Stimulated activated CD8-positive, alpha-beta memory T cell treated with anti-CD3 and anti-CD28 coated beads, Interleukin-15, amount 100 ng/mL, for 4 hours (primary cell): ENCODE measurements around the gene MYADML2.
A peak's percentile ranks its signal among the peaks of the same experiment; 100 is the strongest.

Experiments
- DNase-seq, 2 donors: peaks; one replicate each; pipeline ENCODE4 v3.0.0-alpha.2; 2020; ENCODE audit warnings: low read depth in 2 of 2

Gene MYADML2

DNA sequence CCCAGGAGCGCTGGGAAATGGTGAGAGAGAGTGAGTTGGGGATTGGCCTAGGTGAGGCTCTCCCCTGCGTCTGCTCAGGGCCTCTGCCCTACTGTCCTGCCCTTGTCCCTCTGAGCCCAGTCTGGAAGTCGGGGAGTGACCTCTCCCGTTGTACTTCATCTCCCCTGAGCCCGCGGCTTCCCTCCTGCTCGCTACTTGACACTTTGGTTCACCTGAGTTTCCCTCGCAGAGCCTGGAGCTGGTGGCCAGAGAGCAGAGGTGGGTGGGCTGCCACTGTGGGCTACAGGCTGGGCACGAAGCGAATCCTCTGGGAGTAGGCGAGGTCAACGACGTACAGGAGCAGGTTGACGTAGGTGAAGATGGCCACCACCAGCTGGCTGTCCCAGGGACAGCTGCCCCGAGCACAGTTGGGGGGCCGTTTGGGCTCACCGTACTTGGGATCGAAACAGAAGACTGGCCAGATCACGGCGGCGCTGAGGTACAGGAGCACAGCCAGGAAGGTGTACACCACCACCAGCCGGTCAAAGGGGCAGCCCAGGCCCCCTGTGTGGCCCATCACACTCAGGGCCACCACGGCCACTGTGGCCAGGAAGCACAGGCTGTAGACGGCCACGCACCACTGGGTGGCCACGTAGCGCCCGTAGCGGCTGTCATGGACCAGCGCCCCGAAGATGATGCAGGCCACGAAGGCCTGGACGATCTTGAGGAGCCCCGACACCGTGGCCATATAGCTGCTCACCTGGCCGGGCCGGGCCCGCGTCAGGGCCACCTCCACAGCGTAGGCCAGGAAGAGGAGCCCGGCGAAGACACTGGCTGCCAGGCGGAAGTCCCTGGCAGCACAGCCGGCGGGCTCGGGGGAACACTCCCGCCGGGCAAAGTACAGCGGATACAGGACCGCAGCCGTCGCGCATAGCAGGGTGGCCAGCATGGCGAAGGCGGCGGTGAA is 6.2 kb downstream of the MYADML2 start:
- no peak for DNase-seq

DNA sequence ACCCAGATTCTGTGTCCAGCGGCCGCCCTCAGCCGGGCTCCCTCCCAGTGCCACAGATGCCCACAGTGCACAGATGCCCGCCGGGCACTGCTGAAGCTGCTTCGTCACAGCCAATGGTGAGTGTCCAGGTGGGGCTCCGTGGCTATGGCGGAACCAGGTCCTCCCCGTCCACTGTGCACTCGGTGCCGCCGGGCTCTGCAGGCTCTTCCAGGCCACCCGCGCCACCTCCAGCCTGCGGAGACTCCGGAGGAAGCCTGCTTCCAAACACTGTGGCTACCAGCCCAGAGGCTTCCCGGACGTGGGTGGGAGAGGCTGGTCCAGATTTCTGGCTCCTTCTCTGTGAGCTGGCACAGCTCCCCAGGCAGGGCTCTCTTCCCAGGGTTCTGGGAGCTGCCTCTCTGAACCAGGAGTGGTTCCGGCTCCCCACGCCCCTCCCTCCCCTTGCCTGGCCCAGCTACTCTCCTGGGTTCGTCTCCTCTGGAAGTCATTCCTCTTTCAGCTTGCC is 7.1 kb downstream of the MYADML2 start:
- no peak for DNase-seq

DNA sequence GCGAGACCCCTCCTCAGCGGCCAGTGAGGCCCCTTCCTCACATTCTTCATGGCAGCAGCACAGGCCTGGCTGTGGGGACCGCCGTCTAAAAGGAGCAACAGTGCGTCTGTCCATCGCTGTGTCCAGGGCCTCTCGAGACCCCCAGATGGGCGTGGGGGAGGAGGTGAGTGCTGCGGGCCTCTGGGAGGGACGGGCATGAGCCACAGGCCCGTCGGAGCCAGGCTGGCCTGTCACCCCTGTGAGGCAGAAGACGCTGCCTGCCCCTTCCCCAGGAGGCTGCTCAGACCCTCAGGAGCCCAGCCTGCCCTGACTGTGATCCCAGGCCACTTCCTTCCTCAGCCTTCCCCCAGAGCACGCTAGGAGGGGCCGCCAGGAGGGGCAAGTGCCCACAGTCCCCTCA is 7.8 kb downstream of the MYADML2 start:
- no peak for DNase-seq

DNA sequence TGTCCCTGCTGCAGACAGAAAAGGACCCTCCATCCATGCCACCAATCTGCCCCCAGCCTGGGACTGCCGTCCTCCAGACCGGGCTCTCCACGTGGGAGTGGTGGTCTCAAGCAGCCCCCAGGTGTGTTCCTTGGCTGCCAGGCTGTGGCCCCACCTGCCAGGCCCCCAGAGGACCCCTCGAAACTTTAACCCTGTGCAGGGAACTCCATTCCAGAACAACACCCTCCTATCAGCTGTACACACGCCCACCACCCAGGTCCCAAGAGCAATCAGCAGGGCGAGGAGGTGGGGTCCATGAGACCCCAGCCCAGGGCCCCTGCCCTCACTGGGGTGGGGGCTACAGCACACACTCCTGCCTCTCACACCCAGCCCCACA is 11.3 kb downstream of the MYADML2 start:
- no peak for DNase-seq

DNA sequence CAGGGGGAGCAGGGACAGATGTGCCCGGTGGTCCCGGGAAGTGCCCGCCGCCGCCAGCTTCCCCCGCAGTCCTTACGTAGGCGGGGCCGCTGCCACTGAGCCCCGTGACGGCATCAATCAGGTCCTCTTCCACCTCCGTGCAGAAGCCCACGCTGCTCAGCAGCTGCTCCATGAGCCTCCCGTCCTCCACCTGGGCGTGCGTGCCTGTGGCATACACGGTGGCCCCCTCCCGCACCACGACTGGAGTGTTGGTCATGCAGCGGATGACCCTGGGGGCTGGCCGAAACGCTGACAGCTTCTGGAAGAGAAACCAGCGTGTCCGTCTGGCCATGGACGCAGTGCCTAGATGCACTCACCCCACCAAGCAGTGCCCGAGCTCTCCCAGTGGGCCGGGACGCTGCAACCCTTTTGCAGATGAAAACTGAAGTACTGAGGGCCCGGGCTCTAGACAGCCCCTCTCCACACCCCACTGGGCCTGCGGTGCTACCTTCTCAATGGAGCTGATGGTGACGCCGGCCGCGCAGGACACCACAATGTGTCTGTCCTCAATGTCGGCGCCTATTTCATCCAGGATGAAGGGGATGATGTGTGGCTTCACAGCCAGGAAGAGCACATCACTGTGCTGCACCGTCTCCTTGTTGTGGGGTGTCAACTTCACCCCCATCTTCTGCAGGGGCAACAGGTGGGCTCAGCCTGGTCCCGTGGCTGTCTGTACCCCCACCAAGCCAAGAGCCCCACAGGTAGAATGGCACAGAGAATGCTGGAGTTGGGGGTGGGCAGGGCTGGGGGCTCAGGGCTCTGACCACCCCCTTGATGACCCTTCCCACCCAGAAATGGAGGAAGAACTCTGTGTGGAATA is 12.0 kb downstream of the MYADML2 start:
- no peak for DNase-seq

DNA sequence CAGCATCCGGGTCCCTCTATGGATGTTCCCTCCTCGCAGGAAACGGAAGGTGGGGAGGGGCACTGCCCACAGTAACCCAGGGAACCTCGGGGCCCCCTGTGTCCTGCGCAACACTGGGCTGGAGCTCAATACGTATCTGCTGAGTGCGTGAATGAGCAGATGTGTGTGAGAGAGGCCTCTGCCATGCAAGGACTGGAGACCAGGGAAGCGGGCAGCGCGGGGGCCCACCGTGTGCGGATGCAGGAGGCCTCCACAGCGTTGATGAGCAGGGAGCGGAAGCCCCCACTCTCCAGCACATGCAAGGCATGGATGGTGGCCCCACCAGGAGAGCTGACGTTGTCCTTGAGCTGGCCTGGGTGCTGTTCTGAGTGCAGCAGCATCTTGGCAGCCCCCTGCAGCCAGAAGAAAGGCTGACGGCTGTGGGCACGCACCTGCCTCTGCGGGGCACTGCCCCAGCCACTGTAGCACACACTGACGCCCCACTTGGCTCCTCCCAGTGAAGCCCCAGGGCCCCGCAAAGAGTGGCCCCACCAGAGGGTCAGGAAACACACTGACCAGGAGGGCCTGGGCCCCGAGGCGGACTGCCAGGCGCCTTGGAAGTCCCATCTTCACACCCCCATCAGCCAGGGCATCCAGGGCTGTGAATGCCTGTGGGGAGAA is 12.8 kb downstream of the MYADML2 start:
- DNase-seq, result no peak

DNA sequence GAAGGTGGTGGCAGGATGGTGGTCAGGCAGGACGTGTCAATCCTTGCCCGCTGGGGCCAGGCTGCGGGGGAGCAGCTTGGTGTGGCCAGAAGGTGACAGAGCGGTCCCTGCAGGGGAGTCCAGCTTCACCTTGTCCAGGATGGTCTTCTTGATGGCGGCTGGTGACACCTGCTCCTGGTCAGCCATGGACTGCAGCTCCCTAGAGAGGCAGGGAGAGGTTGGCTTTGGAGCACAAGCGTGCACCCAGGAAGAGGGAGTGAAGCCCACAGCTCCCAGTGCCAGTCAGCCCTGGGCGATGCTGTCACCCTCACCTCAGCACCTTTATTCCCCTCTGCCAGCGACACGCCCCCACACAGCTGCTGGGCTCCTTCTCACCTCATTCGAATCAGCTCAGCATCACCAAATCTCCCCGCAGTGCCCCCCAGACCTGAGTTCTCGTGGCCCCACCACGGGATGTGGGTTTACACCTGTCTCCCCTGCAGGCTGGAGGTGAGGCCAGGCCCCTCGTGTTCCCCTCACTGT is 13.8 kb downstream of the MYADML2 start:
- DNase-seq, result no peak

DNA sequence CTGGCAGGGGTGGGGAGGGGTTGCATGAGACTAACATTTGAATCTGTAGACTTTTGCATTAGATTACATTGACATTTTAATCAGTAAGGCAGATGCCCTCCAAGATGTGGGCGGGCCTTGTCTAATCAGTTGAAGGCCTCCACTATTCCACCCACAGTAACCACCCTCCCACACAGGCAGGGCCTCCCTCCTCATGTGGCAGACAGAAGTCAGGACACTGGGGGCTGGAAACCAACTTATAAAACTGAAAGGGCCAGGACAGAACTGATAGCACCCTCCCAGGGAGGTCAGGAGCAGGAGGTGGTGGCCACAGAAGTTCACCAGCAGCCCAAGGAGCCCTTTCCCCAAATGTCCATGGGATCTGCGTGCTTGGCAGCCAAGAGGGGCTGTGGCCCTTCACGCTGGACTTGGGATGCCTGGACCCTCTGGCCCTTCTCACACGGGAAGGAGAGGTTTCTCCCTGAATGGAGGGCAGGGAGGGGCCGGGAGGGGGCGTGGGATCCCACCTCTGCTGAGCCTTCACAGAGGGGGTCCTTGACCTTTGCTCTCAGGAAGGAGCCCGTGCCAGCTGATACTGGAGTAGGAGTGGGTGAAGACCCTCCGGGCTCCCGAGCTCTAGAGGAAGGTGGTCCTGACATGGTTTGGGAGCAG is 14.6 kb downstream of the MYADML2 start:
- no peak for DNase-seq

DNA sequence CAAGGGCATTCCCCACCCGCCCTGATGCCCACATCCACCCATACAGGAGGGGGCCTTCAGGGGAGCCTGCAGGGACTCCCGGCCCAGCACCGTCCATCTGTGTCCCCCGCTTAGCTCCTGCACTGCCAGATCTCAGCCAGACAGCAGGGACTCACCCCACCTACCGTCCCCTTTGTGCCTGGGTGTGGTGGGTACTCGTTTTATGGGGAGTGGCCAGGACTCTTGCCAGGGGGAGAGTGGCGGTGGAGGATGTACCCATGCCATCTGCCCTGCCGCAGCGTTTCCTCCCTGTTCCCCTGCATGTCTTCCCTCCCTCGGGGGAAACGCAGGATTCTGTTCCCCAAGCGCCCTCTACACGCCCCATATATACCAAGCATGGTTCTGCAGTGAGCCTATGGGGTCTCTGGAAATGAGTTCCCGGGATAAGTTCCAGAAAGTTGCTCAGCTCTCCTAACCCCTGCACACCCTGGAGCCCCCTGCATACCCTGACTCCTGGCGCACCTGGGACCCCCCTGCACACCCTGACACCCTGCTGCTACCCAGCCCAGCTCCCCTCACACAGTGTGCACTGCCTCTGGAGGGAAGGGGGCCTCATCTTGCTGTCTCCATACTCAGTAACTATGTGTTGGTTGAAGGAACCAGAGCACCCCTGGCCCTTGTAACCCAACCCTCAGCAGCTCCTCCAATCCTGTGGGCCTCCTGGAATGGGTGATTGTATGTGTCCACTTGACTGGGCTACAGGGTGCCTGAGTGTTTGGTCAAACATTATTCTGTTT is 15.3 kb downstream of the MYADML2 start:
- DNase-seq, result no peak

DNA sequence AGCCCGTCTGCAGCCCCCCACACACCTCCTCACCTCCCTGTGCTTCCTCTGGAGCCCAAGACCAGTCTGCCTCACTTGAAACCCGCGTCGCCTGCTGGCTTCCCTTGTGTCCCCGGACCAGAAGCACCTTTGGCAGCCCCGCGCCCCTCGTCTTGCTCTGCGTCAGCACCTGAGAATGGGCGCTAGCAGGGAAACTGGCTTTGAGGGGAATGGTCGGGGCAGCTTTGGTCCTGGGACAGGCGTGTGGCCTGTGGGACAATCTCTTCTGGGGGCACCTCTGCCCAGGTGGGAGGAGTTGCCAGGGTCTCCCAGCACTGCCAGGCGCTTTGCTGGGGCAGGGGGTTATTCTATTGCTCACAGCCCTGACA is 15.9 kb downstream of the MYADML2 start:
- DNase-seq, result no peak

DNA sequence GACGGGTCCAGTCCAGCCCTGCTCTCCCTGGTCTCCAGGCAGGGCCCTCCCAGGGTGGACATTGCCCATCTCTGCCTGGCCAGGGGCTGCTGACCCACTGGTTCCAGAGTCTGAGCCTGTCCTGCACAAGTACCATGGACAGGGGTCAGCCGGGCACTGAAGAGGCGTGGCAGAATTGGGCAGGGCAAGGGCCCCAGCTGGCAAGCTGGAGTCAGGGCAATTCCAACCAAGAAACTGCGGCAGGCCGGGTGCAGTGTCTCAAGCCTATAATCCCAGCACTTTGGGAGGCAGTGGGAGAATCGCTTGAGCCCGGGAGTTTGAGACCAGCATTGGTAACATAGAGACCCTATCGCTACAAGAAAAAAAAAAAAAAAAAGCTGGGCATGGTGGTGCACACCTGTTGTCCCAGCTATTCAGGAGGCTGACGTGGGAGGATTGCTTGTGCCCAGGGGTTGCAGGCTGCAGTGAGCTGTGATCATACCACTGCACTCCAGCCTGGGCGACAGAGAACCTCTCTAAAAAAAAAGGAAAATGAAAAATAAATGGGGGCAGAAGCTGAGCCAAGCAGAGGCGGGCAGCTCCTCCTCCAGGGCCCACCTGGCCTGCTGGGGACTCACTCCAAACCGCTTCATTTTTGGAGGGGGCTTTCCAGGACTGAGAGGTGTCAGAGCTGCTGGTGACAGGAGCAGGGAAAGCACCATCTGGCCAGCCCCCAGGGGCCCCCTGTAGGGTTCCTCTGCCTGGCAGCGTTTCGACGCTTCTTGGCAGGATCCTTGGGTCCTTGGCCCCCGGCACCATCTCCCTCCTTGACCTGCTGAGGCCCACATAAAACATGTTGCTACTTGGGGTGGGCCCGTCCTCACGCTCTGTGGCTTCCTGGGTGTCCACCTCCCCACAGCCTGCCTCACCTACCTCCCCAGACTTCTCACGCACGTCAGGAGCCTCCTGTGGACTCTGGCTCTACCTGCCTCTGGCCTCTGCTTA is 16.6 kb downstream of the MYADML2 start:
- no peak for DNase-seq

DNA sequence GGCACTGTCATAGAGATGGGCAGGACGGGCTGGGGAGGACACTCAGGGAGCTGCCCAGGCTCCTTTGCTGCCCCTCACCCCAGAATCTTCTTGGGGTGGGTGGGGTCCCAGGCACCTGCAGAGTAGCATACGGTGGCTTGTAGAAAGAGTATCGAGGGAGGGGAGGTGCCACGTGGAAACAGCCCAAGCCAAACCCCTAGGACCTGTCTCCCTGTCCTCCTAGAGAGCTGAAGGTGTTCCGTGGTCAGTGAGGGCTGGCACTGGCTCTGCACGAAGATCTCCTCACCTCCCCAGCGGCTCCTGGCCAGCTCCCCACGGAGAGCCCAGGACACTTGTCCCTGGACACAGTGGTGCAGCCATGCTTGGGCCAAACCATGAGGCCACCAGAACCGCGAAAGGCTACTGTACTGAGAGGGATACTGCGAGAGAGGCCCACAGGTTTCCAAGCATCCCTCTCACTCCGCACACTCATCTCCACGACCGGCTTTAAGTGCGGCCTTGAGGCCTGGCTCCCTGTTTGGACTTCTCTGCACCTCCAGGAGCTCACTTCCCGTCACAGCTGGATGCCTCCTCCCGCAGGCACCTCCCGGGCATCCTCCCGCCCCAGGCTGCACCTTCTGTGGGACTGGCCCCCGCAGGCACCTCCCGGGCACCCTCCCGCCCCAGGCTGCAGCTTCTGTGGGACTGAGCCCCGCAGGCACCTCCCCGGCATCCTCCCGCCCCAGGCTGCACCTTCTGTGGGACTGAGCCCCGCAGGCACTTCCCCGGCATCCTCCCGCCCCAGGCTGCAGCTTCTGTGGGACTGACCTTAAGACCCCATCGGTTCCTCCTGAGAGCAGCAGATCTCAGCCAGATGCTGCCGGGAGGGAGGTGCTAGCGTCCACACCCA is 17.5 kb downstream of the MYADML2 start:
- no peak for DNase-seq

DNA sequence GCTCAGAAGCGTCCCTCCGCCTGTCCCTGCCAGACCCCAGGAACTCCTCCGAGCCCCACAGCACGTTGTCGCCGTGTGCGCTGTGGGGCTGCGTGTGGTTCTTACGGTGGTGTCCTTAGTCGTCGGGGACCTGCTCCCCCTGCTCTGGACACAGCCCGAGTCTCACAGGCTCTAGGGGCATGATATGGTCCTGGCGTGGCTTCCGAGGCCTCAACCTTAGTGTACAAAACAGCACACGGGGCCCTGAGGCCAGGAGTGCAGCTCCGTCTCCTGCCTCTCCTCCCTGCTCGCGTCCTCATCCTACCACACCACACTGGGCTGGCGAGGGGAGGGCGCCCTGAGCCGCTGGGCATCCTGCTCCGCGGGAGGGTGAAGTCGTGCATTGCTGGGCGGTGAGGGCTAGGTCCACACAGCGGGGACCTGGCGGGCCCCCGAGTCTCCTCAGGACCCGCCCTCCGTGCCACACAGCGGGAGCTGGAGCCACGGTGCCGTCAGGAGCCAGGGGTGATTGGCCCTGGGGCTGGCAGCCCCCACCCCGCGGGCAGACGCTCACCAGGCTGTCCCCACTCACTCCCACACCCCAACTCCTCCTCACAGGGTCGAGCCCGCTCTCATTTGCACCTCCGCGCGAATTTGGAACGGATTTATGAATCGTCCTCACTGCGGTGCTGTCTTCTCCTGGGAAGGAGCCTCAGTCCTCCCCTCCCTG is 18.3 kb downstream of the MYADML2 start:
- no peak for DNase-seq

DNA sequence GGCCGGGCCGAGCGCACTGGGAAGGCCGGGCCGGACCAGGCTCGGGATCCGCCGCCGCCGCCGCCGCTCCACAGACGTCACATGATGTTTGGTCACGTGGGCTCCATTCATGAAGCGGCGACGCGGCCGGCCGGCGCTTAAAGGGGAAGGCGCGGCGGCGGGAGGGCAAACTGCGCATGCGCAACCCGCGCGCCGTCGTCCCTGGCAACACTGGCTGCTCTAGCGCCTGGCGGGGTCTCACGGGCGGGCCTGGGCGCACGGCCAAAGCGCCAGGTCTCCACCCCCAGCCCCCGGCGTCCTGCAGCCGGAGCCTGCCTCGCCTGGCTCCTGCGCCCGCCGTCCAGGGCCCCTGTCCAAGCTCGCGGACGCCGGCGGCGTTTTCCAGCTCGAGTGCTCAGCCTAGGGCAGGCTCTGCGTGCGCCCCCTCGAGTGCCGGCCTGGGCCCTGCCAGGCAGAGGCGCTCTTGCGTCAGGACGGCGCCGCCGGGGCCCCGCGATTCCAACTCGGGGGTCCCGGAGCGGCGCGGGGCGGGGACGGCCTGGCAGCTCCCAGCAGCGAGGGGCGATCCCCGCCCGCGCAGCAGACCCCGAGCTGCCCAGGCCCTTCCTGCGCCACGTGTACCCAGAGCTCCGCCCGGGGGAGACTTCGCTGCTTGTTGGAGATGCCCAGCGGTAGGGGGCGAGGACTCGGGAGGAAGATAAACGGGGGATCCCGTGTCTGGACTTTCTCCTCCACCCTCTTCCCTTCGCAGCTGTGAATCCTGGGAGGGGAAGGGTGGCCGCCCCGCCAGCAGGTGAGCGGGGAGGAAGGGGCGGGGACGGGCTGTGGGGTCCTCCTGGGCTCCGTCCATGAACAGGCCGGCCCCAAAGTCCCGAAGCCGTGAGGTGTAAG is 19.1 kb downstream of the MYADML2 start, which contains the start of gene MAFG:
MAFG (minus strand) TSS at position 83 of the 891 bp plus-strand sequence. CDS start 4,550 bp downstream, outside the sequence.
- peak; percentile 74 to 81 for DNase-seq

DNA sequence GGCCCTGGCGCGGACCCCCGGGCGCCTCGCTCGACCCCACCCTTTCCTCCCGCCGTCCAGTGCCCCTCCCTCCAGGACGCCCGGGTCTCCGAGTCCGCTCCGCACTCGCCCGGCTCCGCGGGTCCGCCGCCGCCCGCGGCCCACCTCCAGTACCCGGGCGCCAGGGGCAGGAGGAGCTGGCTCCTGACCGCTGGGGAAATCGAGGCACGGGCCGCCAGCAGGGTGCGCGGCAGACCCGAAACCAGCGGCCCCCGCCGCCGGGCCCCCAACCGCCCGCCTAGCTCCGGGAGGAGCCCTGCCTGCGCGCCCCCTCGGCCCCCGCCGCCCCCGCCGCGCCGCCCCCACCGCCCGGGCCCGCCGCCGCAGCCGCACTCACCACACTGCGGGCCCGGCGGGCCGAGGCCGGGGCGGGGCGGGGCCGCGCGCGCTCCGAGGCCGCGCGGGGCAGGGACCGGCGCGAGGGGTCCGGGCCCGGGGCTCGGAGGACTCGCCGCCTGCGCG is 19.8 kb downstream of the MYADML2 start:
- no peak for DNase-seq

DNA sequence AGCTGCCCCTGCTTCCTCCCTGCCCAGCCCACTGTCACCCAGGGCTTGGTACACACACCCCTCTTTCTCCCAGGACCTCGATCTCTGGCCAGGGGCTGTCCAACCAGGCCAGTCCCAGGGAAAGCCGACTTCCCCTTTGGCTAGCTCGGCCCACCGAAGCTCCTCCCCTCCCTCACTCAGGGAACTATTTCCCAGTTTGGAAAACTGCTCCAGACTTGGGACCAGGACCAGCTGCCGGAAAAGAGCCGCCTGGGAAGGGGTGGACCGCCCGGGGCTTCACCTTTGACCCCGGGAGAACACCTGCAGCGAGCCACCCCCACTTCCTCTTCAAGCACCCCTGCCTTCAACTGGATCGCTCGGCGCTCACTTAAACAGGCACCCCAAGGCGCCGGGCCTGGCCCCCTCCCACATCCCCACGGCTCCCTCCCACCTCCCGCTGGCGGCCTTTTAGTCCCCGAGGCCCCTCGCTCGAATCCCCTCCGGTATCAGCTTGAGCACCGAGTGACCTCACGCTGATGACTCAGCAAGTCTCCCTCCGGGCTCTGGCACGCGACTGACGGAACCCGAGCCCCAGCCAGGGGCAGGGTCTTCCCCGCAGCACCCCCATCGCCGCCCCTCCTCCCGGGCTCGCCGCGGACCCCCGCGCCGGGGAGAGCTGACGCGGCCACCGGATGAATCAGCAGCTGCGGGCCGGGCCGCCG is 20.4 kb downstream of the MYADML2 start:
- DNase-seq, result peak; percentile 45 to 57
